CD4-positive, alpha-beta memory T cell (primary cell): ENCODE data around the gene KIDINS220. TPM values are rescaled to one million over a fixed set of nuclear protein-coding genes. Genes with fewer than 3 reads are reported as not detected.

Source experiments
- CTCF ChIA-PET: fragments of 350-600 bp; sonication (Branson Sonifier 250); formaldehyde crosslinking; loops from one replicate; lab custom pipeline; 2021; ENCODE audit warnings: inconsistent platforms; ENCODE audit not compliant: partially characterized antibody; lab: Charles Lee
- POLR2A ChIA-PET: fragments of 350-600 bp; sonication (Branson Sonifier 250); formaldehyde crosslinking; loops from one replicate; lab custom pipeline; 2021; ENCODE audit not compliant: partially characterized antibody; lab: Charles Lee
- DNase-seq, 5 donors: peaks; one replicate each; pipeline versions ENCODE4 v3.0.0 to v3.0.0-alpha.2; 2020 to 2022; ENCODE audit warnings: mixed read lengths in 1 of 5
- H3K27ac ChIP-seq: one replicate; pipeline ENCODE4 v1.7.0; 2013; ENCODE audit warnings: low read depth, low read length
- H3K27me3 ChIP-seq: 2 replicates; pipeline ENCODE4 v1.7.0; 2013; ENCODE audit warnings: mild to moderate bottlenecking, low read length, moderate library complexity; ENCODE audit not compliant: insufficient read depth
- H3K36me3 ChIP-seq: 2 replicates; pipeline ENCODE4 v1.7.0; 2013; ENCODE audit warnings: mild to moderate bottlenecking, low read length, moderate library complexity; ENCODE audit not compliant: insufficient read depth
- H3K4me1 ChIP-seq: 2 replicates; pipeline ENCODE4 v1.7.0; 2013; ENCODE audit warnings: mild to moderate bottlenecking, low read length, moderate library complexity; ENCODE audit not compliant: insufficient read depth
- H3K4me3 ChIP-seq, 2 donors: one replicate each; pipeline ENCODE4 v1.7.0; 2013; ENCODE audit warnings: low read length in 2 of 2, mild to moderate bottlenecking in 1 of 2
- H3K9me3 ChIP-seq, 2 donors: one replicate each; pipeline ENCODE4 v1.7.0; 2013; ENCODE audit warnings: low read length in 2 of 2, control low read depth in 1 of 2; ENCODE audit not compliant: control insufficient read depth in 1 of 2
- H3K27ac Mint-ChIP-seq, 7 donors: one replicate each; pipeline ENCODE4 v1.8.0; 2020 to 2021; ENCODE audit warnings: mixed read lengths in 7 of 7, mild to moderate bottlenecking in 6 of 7, inconsistent platforms in 3 of 7, moderate library complexity in 3 of 7
- H3K27me3 Mint-ChIP-seq, 2 donors: one replicate each; pipeline ENCODE4 v1.8.0; 2020 to 2021; ENCODE audit warnings: mixed read lengths in 2 of 2
- H3K36me3 Mint-ChIP-seq, 2 donors: one replicate each; pipeline ENCODE4 v1.8.0; 2020 to 2021; ENCODE audit warnings: mixed read lengths in 2 of 2, inconsistent platforms in 1 of 2, mild to moderate bottlenecking in 1 of 2
- H3K4me1 Mint-ChIP-seq, 4 donors: one replicate each; pipeline ENCODE4 v1.8.0; 2020 to 2021; ENCODE audit warnings: mixed read lengths in 4 of 4, mild to moderate bottlenecking in 1 of 4
- H3K4me3 Mint-ChIP-seq, 8 donors: one replicate each; pipeline ENCODE4 v1.8.0; 2020 to 2021; ENCODE audit warnings: mixed read lengths in 8 of 8, mild to moderate bottlenecking in 7 of 8, moderate library complexity in 6 of 8, inconsistent platforms in 3 of 8
- H3K9me3 Mint-ChIP-seq, 8 donors: one replicate each; pipeline ENCODE4 v1.8.0; 2020 to 2021; ENCODE audit warnings: mixed read lengths in 8 of 8, mild to moderate bottlenecking in 5 of 8, inconsistent platforms in 3 of 8, moderate library complexity in 1 of 8
- intact Hi-C: fragments of 100-400 bp; cut with micrococcal nuclease; formaldehyde crosslinking; loops from one replicate; pipeline ENCODE4 v1.15.1; 2023
- polyA plus RNA-seq, 2 donors: library from polyadenylated mRNA; unstranded; fragments of 300-500 nt; fragmentation: Illumina TruSeq; gene quantifications; one replicate each; pipeline ENCODE4 v1.2.3, GENCODE V29; 2021
- total RNA-seq, 2 experiments: library from RNA; stranded (reverse); gene quantifications; one replicate each; pipeline ENCODE4 v1.2.3, GENCODE V29; 2021

KIDINS220 gene
- total and polyA plus RNA-seq, 4 experiments from 2014 or later = 15.0 to 52.3 (median 39.8) TPM

DNA sequence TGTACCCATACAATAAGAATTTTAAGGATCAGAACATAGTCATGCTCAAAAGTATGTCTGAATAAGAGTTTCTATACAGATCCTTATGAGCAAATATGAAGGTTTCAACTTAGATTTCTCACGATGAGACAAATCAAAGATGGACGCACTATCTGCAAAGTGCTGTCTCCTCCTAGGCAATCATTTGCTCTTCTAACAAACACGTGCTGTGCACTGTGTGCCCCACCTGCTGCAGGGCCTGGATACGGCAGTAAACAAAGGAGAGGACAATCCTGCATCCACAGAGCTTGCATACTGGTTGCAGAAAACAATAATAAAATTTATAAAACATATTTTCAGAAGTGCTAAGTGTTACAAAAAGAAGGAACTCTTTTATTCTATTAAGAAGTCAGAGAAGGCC lies 39.9 kb upstream of the KIDINS220 start:
- intact Hi-C loops = no loop called here
- ChIA-PET CTCF (interaction anchor here (1.1 kb wide), 1 partner anchor 10 kb away, joined by 4 read pairs; no protein-coding TSS in a partner anchor), POLR2A (no interaction called here)
- no peaks in the 10 kb centered on the region for H3K9me3 ChIP-seq
- no peak overlapping the region for H3K4me3 Mint-ChIP-seq
- H3K27me3 Mint-ChIP-seq = peaks cover 5% of the 10 kb centered on the region in 2 donors
- DNase-seq = no peak
- no peaks in the 10 kb centered on the region for H3K36me3 ChIP-seq
- no peak overlapping the region for H3K27ac Mint-ChIP-seq
- H3K27ac ChIP-seq = no peak overlapping the region
- H3K27me3 ChIP-seq = no peaks in the 10 kb centered on the region
- H3K9me3 Mint-ChIP-seq = no peaks in the 10 kb centered on the region
- H3K4me3 ChIP-seq = no peak overlapping the region
- peaks cover 0 to 3% of the 10 kb centered on the region in 2 donors for H3K36me3 Mint-ChIP-seq
- no peaks in the 10 kb centered on the region for H3K4me1 ChIP-seq
- H3K4me1 Mint-ChIP-seq = no peaks in the 10 kb centered on the region

- Mint-ChIP-seq H3K27me3 (peaks cover 5% of the 10 kb centered on the region in 2 donors), H3K4me3 (no peak overlapping the region), H3K27ac (no peak overlapping the region), H3K9me3 (no peaks in the 10 kb centered on the region), H3K36me3 (peaks cover 0 to 3% of the 10 kb centered on the region in 2 donors), H3K4me1 (no peaks in the 10 kb centered on the region)
- H3K27me3 ChIP-seq = no peaks in the 10 kb centered on the region
- no peaks in the 10 kb centered on the region for H3K9me3 ChIP-seq
- intact Hi-C loops = no loop called here
- no peak for DNase-seq
- no peaks in the 10 kb centered on the region for H3K4me1 ChIP-seq
- H3K4me3 ChIP-seq = no peak overlapping the region
- ChIA-PET POLR2A (no interaction called here), CTCF (interaction anchor here (1.1 kb wide), 1 partner anchor 9 kb away, joined by 4 read pairs; no protein-coding TSS in a partner anchor)
- no peak overlapping the region for H3K27ac ChIP-seq
- no peaks in the 10 kb centered on the region for H3K36me3 ChIP-seq
Measured at GRCh38 chr2:8876628-8877027, 39.2 kb upstream of the KIDINS220 start.

- H3K4me1 Mint-ChIP-seq = no peaks in the 10 kb centered on the region
- intact Hi-C loops = no loop called here
- Histone ChIP-seq H3K36me3 (no peaks in the 10 kb centered on the region), H3K4me3 (no peak overlapping the region), H3K27me3 (no peaks in the 10 kb centered on the region), H3K9me3 (no peaks in the 10 kb centered on the region), H3K27ac (no peak overlapping the region), H3K4me1 (no peaks in the 10 kb centered on the region)
- no peak overlapping the region for H3K27ac Mint-ChIP-seq
- DNase-seq = peak in 3 of 5 donors; percentile 5 to 11 (median 9)
- H3K9me3 Mint-ChIP-seq = no peaks in the 10 kb centered on the region
- ChIA-PET POLR2A (no interaction called here), CTCF (interaction anchor here (0.9 to 1.5 kb wide), 4 partner anchors 9 to 267 kb away, joined by 3 to 4 read pairs (median 4); no protein-coding TSS in a partner anchor)
- no peaks in the 10 kb centered on the region for H3K36me3 Mint-ChIP-seq
- peaks cover 2 to 3% of the 10 kb centered on the region in 2 donors for H3K27me3 Mint-ChIP-seq
- no peak overlapping the region for H3K4me3 Mint-ChIP-seq
Measured at GRCh38 chr2:8872821-8873432, 35.5 kb upstream of the KIDINS220 start.

DNA sequence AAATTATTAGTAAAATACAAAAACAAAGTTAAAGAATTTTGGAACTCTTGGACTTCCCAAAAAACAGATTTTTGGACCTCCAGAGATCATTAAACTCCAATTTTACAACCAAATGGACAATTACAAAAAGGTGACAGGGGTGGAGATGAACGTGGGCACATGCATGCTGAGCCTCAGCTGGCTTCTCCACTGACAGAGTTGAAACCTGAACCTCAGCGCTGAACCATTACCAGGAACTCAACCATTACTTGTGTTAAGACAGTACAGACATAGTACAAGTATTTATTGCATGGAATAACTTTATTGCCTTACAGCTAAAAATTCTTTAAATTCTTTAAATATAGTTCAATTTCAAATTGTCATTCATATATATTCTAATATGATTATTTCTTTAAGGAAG lies 33.0 kb upstream of the KIDINS220 start:
- no peaks in the 10 kb centered on the region for H3K4me1 Mint-ChIP-seq
- H3K27ac Mint-ChIP-seq = no peak overlapping the region
- Histone ChIP-seq H3K36me3 (no peaks in the 10 kb centered on the region), H3K27ac (no peak overlapping the region), H3K9me3 (no peaks in the 10 kb centered on the region), H3K4me1 (no peaks in the 10 kb centered on the region), H3K27me3 (no peaks in the 10 kb centered on the region), H3K4me3 (no peak overlapping the region)
- no peak overlapping the region for H3K4me3 Mint-ChIP-seq
- H3K9me3 Mint-ChIP-seq = no peaks in the 10 kb centered on the region
- intact Hi-C loops = no loop called here
- no peak for DNase-seq
- no peaks in the 10 kb centered on the region for H3K36me3 Mint-ChIP-seq
- H3K27me3 Mint-ChIP-seq = peaks cover 0 to 3% of the 10 kb centered on the region in 2 donors
- ChIA-PET POLR2A (no interaction called here), CTCF (no interaction called here)

DNA sequence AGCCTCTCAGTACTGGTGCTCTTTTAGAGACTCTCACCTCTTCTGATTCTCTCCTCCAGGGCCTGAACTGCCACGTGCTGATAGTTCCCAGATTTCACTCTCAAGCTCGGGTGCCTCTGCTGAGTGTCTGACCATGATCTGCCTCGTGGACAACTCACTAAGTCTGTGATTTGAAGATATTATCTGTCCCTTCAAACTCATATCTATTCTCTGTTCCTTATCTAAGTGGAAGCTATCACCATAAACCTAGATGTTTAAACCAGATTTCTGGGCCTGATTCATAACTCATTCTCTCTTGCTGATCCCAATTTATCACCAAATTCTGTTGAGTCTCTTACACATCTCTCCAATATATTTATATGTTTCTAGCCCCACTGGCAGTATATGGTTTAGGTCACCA lies 29.9 kb upstream of the KIDINS220 start:
- no peak for DNase-seq
- intact Hi-C loops = no loop called here
- H3K27ac ChIP-seq = no peak overlapping the region
- H3K27me3 ChIP-seq = no peaks in the 10 kb centered on the region
- Mint-ChIP-seq H3K4me3 (no peak overlapping the region), H3K27me3 (no peaks in the 10 kb centered on the region), H3K4me1 (no peaks in the 10 kb centered on the region), H3K9me3 (no peaks in the 10 kb centered on the region), H3K27ac (no peak overlapping the region), H3K36me3 (no peaks in the 10 kb centered on the region)
- CTCF ChIA-PET = interaction anchor here (1.4 kb wide), 1 partner anchor 10 kb away, joined by 4 read pairs; no protein-coding TSS in a partner anchor
- no peaks in the 10 kb centered on the region for H3K36me3 ChIP-seq
- no peak overlapping the region for H3K4me3 ChIP-seq
- H3K4me1 ChIP-seq = no peaks in the 10 kb centered on the region
- no peaks in the 10 kb centered on the region for H3K9me3 ChIP-seq
- POLR2A ChIA-PET = no interaction called here

DNA sequence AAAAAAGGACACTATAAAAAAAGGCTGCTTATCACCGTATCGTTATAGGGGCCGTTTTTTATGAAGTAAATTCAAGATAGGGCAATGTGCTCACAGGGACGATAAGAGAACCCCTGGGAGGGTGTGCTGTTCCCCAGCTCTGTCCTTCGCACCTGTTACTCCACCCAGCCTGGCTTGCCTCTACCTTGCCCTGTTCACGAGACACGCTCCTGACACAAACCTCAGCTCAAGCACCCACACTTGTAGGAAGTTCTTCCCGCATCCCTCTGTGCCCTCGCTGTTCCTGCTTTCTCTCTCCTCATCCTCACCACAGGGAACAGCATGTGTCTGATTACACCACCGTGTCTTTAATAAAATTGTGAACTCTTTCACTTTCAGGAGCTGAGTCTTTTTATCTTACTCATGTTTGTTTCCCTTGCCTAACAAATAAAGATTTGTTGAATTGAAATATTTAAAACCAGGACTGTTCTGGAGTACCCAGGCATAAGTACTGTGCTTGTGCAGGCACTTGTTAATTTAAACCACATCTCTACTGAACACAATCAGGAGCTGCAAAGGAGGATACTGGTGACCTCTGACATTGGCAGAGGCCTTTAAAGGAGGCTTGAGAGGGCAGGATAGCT lies 26.0 kb upstream of the KIDINS220 start:
- Mint-ChIP-seq H3K4me1 (no peaks in the 10 kb centered on the region), H3K27me3 (peaks cover 0 to 2% of the 10 kb centered on the region in 2 donors), H3K27ac (no peak overlapping the region), H3K4me3 (no peak overlapping the region), H3K9me3 (no peaks in the 10 kb centered on the region), H3K36me3 (no peaks in the 10 kb centered on the region)
- no peak for DNase-seq
- Histone ChIP-seq H3K27me3 (no peaks in the 10 kb centered on the region), H3K36me3 (no peaks in the 10 kb centered on the region), H3K4me1 (no peaks in the 10 kb centered on the region), H3K9me3 (no peaks in the 10 kb centered on the region), H3K4me3 (no peak overlapping the region), H3K27ac (no peak overlapping the region)
- intact Hi-C loops = no loop called here
- POLR2A ChIA-PET = no interaction called here
- CTCF ChIA-PET = interaction anchor here (1.3 kb wide), 1 partner anchor 9 kb away, joined by 4 read pairs; no protein-coding TSS in a partner anchor

DNA sequence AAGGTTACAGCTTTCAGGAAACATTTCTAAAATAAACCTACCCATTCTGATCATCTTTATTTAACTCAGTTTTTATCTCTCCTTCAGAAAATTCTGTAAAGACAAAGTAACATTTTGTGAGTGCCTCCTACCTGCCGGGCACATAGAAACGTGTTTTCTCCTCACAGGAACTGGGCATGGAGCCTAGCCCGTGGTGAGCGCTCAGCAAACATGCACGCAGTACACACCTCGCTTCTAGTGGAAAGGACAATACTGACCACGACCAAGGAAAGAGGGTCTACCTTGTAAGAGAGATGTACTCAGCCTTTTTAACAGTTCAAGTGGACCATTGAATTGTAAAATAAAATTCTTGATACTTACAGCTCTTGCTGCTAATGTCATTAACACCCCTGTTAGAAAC lies 24.8 kb upstream of the KIDINS220 start:
- intact Hi-C loops = no loop called here
- no peak overlapping the region for H3K27ac Mint-ChIP-seq
- no peaks in the 10 kb centered on the region for H3K4me1 Mint-ChIP-seq
- DNase-seq = no peak
- peaks cover 0 to 5% of the 10 kb centered on the region in 2 donors for H3K36me3 Mint-ChIP-seq
- H3K27me3 Mint-ChIP-seq = peaks cover 0 to 2% of the 10 kb centered on the region in 2 donors
- ChIA-PET POLR2A (no interaction called here), CTCF (no interaction called here)
- H3K9me3 Mint-ChIP-seq = no peaks in the 10 kb centered on the region
- no peaks in the 10 kb centered on the region for H3K9me3 ChIP-seq
- no peaks in the 10 kb centered on the region for H3K4me1 ChIP-seq
- no peak overlapping the region for H3K4me3 ChIP-seq
- H3K27ac ChIP-seq = no peak overlapping the region
- H3K4me3 Mint-ChIP-seq = no peak overlapping the region
- no peaks in the 10 kb centered on the region for H3K36me3 ChIP-seq
- H3K27me3 ChIP-seq = no peaks in the 10 kb centered on the region
